Measurements from ENCODE around the gene UGT1A8. TPM values are rescaled to one million over a fixed set of nuclear protein-coding genes. Genes with fewer than 3 reads are reported as not detected.
A peak's percentile ranks its signal among the peaks of the same experiment; 100 is the strongest.

UGT1A8 gene
- total RNA-seq, 2 donors from 2014 or later = 15.9 to 16.8 TPM

GRCh38 chr2:233680361-233681045, 63.1 kb downstream of the UGT1A8 start:
- Histone ChIP-seq H3K9ac (ENCODE audit: low read depth in 2 of 2, low read length in 2 of 2) (no peak overlapping the region), H3K27me3 (no peaks in the 10 kb centered on the region), H3K4me1 (no peaks in the 10 kb centered on the region), H3K9me3 (no peaks in the 10 kb centered on the region), H3K27ac (no peak overlapping the region), H3K4me3 (no peak overlapping the region), H3K36me3 (no peaks in the 10 kb centered on the region)
- DNase-seq = no peak
- TF ChIP-seq, protein P1, sequence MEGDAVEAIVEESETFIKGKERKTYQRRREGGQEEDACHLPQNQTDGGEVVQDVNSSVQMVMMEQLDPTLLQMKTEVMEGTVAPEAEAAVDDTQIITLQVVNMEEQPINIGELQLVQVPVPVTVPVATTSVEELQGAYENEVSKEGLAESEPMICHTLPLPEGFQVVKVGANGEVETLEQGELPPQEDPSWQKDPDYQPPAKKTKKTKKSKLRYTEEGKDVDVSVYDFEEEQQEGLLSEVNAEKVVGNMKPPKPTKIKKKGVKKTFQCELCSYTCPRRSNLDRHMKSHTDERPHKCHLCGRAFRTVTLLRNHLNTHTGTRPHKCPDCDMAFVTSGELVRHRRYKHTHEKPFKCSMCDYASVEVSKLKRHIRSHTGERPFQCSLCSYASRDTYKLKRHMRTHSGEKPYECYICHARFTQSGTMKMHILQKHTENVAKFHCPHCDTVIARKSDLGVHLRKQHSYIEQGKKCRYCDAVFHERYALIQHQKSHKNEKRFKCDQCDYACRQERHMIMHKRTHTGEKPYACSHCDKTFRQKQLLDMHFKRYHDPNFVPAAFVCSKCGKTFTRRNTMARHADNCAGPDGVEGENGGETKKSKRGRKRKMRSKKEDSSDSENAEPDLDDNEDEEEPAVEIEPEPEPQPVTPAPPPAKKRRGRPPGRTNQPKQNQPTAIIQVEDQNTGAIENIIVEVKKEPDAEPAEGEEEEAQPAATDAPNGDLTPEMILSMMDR (IDR thresholded peaks at IDR 0.05) = no peak
- intact Hi-C loops (cut with DNase I) = no loop called here

DNA sequence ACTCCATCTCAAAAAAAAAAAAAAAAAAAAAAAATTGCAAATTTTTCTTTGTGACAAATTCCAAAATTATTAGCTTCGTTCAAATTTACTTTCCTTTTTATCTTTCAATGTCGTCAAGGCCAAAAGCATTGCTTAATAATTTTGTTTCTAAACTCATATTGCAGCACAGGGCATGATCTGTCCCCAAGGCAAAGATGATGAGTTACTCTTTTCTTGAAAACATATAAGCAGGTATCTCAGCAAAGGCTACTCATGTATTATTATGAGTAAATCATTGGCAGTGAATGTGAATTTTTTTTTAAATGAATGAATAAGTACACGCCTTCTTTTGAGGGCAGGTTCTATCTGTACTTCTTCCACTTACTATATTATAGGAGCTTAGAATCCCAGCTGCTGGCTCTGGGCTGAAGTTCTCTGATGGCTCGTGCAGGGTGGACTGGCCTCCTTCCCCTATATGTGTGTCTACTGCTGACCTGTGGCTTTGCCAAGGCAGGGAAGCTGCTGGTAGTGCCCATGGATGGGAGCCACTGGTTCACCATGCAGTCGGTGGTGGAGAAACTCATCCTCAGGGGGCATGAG, 64.2 kb downstream of the UGT1A8 start, which contains the start of gene UGT1A7:
UGT1A7 (plus strand) TSS at position 381 of the 579 bp plus-strand sequence; CDS start at position 418, 37 bp downstream.
- intact Hi-C loops (cut with DNase I) = no loop called here
- Histone ChIP-seq H3K9ac (ENCODE audit: low read depth in 2 of 2, low read length in 2 of 2) (no peak within 1 kb of the TSS), H3K4me3 (no peak within 1 kb of the TSS), H3K27me3 (no peaks in the 10 kb centered on the region), H3K27ac (no peak within 1 kb of the TSS), H3K4me1 (no peaks in the 10 kb centered on the region), H3K36me3 (no peaks in the 10 kb centered on the region), H3K9me3 (no peaks in the 10 kb centered on the region)
- no peak for DNase-seq
- TF ChIP-seq, protein P1 (IDR thresholded peaks at IDR 0.05) = no peak

- Histone ChIP-seq H3K27me3 (no peaks in the 10 kb centered on the region), H3K9me3 (no peaks in the 10 kb centered on the region), H3K9ac (ENCODE audit: low read depth in 2 of 2, low read length in 2 of 2) (no peak overlapping the region), H3K4me1 (no peaks in the 10 kb centered on the region), H3K27ac (no peak overlapping the region), H3K4me3 (no peak overlapping the region), H3K36me3 (no peaks in the 10 kb centered on the region)
- peak; percentile 53 for DNase-seq
- TF ChIP-seq, protein P1 (IDR thresholded peaks at IDR 0.05) = no peak
- intact Hi-C loops (cut with DNase I) = no loop called here
Measured at GRCh38 chr2:233684640-233685039, 67.2 kb downstream of the UGT1A8 start.

- no peaks in the 10 kb centered on the region for H3K9me3 ChIP-seq
- H3K36me3 ChIP-seq = no peaks in the 10 kb centered on the region
- TF ChIP-seq, protein P1 (IDR thresholded peaks at IDR 0.05) = no peak
- no peak for DNase-seq
- no peaks in the 10 kb centered on the region for H3K4me1 ChIP-seq
- H3K4me3 ChIP-seq = no peak overlapping the region
- no peak overlapping the region for H3K27ac ChIP-seq
- intact Hi-C loops (cut with DNase I) = no loop called here
- H3K9ac ChIP-seq (ENCODE audit: low read depth in 2 of 2, low read length in 2 of 2) = no peak overlapping the region
- H3K27me3 ChIP-seq = no peaks in the 10 kb centered on the region
Measured at GRCh38 chr2:233686928-233687327, 69.5 kb downstream of the UGT1A8 start.

- no peaks in the 10 kb centered on the region for H3K9me3 ChIP-seq
- H3K4me3 ChIP-seq = no peak overlapping the region
- peaks cover 3% of the 10 kb centered on the region for H3K4me1 ChIP-seq
- H3K27ac ChIP-seq = no peak overlapping the region
- DNase-seq = no peak
- no peaks in the 10 kb centered on the region for H3K36me3 ChIP-seq
- TF ChIP-seq, protein P1 (IDR thresholded peaks at IDR 0.05) = no peak
- no peaks in the 10 kb centered on the region for H3K27me3 ChIP-seq
- no peak overlapping the region for H3K9ac ChIP-seq (ENCODE audit: low read depth in 2 of 2, low read length in 2 of 2)
- intact Hi-C loops (cut with DNase I) = no loop called here
Measured at GRCh38 chr2:233688341-233688740, 70.9 kb downstream of the UGT1A8 start.

Data from colonic mucosa (tissue), 4 donors.